GM23338 (cell line): ENCODE data around the gene SEMA7A. TPM values are rescaled to one million over a fixed set of nuclear protein-coding genes. Genes with fewer than 3 reads are reported as not detected.

Experiments
- ATAC-seq: fragments of 200-7000 bp; cut with Tn5 transposase; 3 replicates; pipeline ENCODE4 v1.9.1; 2020
- DNase-seq: peaks from one replicate; pipeline ENCODE4 v3.0.0-alpha.2; 2015; ENCODE audit warnings: low spot score
- H2AFZ ChIP-seq: fragments of 200-600 bp; sonication (generic); 2 replicates; pipeline ENCODE4 v1.8.0; 2016; ENCODE audit warnings: antibody characterized with exemption, mild to moderate bottlenecking, moderate library complexity
- H3F3A ChIP-seq: fragments of 200-600 bp; sonication (generic); replicated peaks from 2 replicates; pipeline ENCODE4 v1.8.0; 2017; ENCODE audit warnings: antibody characterized with exemption, mixed run types, low read depth
- H3K27ac ChIP-seq: fragments of 200-600 bp; sonication (generic); 2 replicates; pipeline ENCODE4 v1.6.1; 2016; ENCODE audit warnings: low read depth
- H3K27me3 ChIP-seq: fragments of 200-600 bp; sonication (generic); 2 replicates; pipeline ENCODE4 v1.8.0; 2016; ENCODE audit warnings: mild to moderate bottlenecking, mixed run types, moderate library complexity; ENCODE audit not compliant: insufficient read depth
- H3K36me3 ChIP-seq: fragments of 200-600 bp; sonication (generic); 2 replicates; pipeline ENCODE4 v1.8.0; 2016; ENCODE audit warnings: mild to moderate bottlenecking; ENCODE audit not compliant: insufficient read depth
- H3K4me1 ChIP-seq: fragments of 200-600 bp; sonication (generic); 2 replicates; pipeline ENCODE4 v1.8.0; 2016; ENCODE audit warnings: mild to moderate bottlenecking, moderate library complexity; ENCODE audit not compliant: insufficient read depth
- H3K4me2 ChIP-seq: fragments of 200-600 bp; sonication (generic); 2 replicates; pipeline ENCODE4 v1.7.1; 2017; ENCODE audit warnings: mixed run types
- H3K4me3 ChIP-seq: fragments of 200-600 bp; sonication (generic); 2 replicates; pipeline ENCODE4 v1.6.1; 2016; ENCODE audit warnings: mixed run types
- H3K79me2 ChIP-seq: fragments of 200-600 bp; sonication (generic); replicated peaks from 2 replicates; pipeline ENCODE4 v1.8.0; 2017; ENCODE audit warnings: mild to moderate bottlenecking; ENCODE audit not compliant: insufficient read depth
- H3K9me2 ChIP-seq: fragments of 200-600 bp; sonication (generic); 2 replicates; pipeline ENCODE4 v1.8.0; 2017; ENCODE audit not compliant: insufficient read depth
- H4K20me1 ChIP-seq: fragments of 200-600 bp; sonication (generic); replicated peaks from 2 replicates; pipeline ENCODE4 v1.8.0; 2017; ENCODE audit warnings: mild to moderate bottlenecking; ENCODE audit not compliant: insufficient read depth
- H3K27ac Mint-ChIP-seq: 2 replicates; pipeline ENCODE4 v1.8.0; 2020; ENCODE audit warnings: inconsistent platforms, mild to moderate bottlenecking, moderate library complexity, mixed read lengths
- H3K27me3 Mint-ChIP-seq: 3 replicates; pipeline ENCODE4 v1.8.0; 2022; ENCODE audit warnings: low read depth, mild to moderate bottlenecking, moderate library complexity, mixed read lengths, inconsistent platforms; ENCODE audit not compliant: insufficient read depth, poor library complexity
- H3K36me3 Mint-ChIP-seq: 3 replicates; pipeline ENCODE4 v1.8.0; 2021; ENCODE audit warnings: low read depth, mild to moderate bottlenecking, inconsistent platforms, moderate library complexity, mixed read lengths
- H3K4me1 Mint-ChIP-seq: 3 replicates; pipeline ENCODE4 v1.8.0; 2020; ENCODE audit warnings: mild to moderate bottlenecking, inconsistent platforms, mixed read lengths
- H3K4me3 Mint-ChIP-seq: 3 replicates; pipeline ENCODE4 v1.8.0; 2021; ENCODE audit warnings: moderate library complexity, mild to moderate bottlenecking, inconsistent platforms, mixed read lengths
- H3K9me3 Mint-ChIP-seq: 3 replicates; pipeline ENCODE4 v1.8.0; 2020; ENCODE audit warnings: moderate library complexity, mild to moderate bottlenecking, inconsistent platforms, mixed read lengths
- CREB1 ChIP-seq: fragments of 250-450 bp; sonication (Bioruptor Pico); IDR thresholded peaks from 2 replicates; pipeline ENCODE4 v1.5.0; 2020; ENCODE audit warnings: low read depth, mild to moderate bottlenecking, moderate library complexity
- ETS1 ChIP-seq: IDR thresholded peaks from 2 replicates; pipeline ENCODE4 v1.6.1; 2016; ENCODE audit warnings: antibody characterized with exemption
- EZH2 ChIP-seq: fragments of 200-600 bp; sonication (generic); IDR thresholded peaks from one replicate; pipeline ENCODE4 v1.8.0; 2017; ENCODE audit warnings: antibody characterized with exemption, mild to moderate bottlenecking, low read depth; ENCODE audit not compliant: unreplicated experiment
- EZH2phosphoT487 ChIP-seq: fragments of 200-600 bp; sonication (generic); IDR thresholded peaks from one replicate; pipeline ENCODE4 v1.8.1; 2018; ENCODE audit warnings: antibody characterized with exemption; ENCODE audit not compliant: unreplicated experiment
- NANOG ChIP-seq: IDR thresholded peaks from 2 replicates; pipeline ENCODE4 v1.6.1; 2016; ENCODE audit warnings: antibody characterized with exemption, borderline replicate concordance
- POLR2AphosphoS5 ChIP-seq: IDR thresholded peaks from 2 replicates; pipeline ENCODE4 v1.6.1; 2016; ENCODE audit warnings: antibody characterized with exemption, low read depth
- REST ChIP-seq: IDR thresholded peaks from one replicate; pipeline ENCODE4 v1.6.1; 2018; ENCODE audit warnings: antibody characterized with exemption; ENCODE audit not compliant: unreplicated experiment
- STAT1 ChIP-seq: IDR thresholded peaks from one replicate; pipeline ENCODE4 v1.6.1; 2016; ENCODE audit warnings: antibody characterized with exemption; ENCODE audit not compliant: unreplicated experiment
- ZNF114 ChIP-seq: fragments of 250-450 bp; sonication (Bioruptor Pico); IDR thresholded peaks from 2 replicates; pipeline ENCODE4 v1.5.0; 2020; ENCODE audit warnings: mild to moderate bottlenecking, moderate library complexity
- ZNF331 ChIP-seq: fragments of 250-450 bp; sonication (Bioruptor Pico); IDR thresholded peaks from 2 replicates; pipeline ENCODE4 v1.5.0; 2020; ENCODE audit warnings: low read depth, mild to moderate bottlenecking, moderate library complexity
- polyA plus RNA-seq: library from polyadenylated mRNA; unstranded; fragments of >200 nt; fragmentation: Nextera tagmentation; extraction: Ambion mirVana; gene quantifications from 2 replicates; pipeline ENCODE4 v1.2.1, GENCODE V29; 2016
- total RNA-seq: library from RNA; depleted of rRNA; stranded (reverse); fragments of >200 nt; shearing (Covaris generic); gene quantifications from 2 replicates; pipeline ENCODE4 v1.2.3, GENCODE V29; 2014

The SEMA7A gene
- total and polyA plus RNA-seq, 2 experiments from 2014 or later: 2.0 to 14.1 TPM

GRCh38 chr15:74367296-74367854 is 66.4 kb downstream of the SEMA7A start, which contains the start of gene CYP11A1 (continued):
- no peak for TF ChIP-seq REST
- TF ChIP-seq EZH2: no peak

- no peaks in the 10 kb centered on the region for H3K79me2 ChIP-seq
- H3K4me3 ChIP-seq: peak overlapping the region; percentile 77
- peaks cover 28% of the 10 kb centered on the region for H3K4me1 ChIP-seq
- peaks cover 19% of the 10 kb centered on the region for H3K4me1 Mint-ChIP-seq
- H3K27me3 Mint-ChIP-seq: peaks cover 22% of the 10 kb centered on the region
- 0 out of 2 replicates have a peak, but pooled peaks cover 5% of the 10 kb centered on the region for H3F3A ChIP-seq
- H3K4me2 ChIP-seq: peak overlapping the region; percentile 91
- no peaks in the 10 kb centered on the region for H3K9me3 Mint-ChIP-seq
- H3K36me3 ChIP-seq: no peaks in the 10 kb centered on the region
- H3K9me2 ChIP-seq: no peaks in the 10 kb centered on the region
- no peak overlapping the region for H3K27ac ChIP-seq
- DNase-seq: peak; percentile 72
- ATAC-seq: peak; percentile 82
- H3K36me3 Mint-ChIP-seq: no peaks in the 10 kb centered on the region
- peak overlapping the region; percentile 81 for H3K4me3 Mint-ChIP-seq
- 0 out of 2 replicates have a peak overlapping the region, but pooled peaks have one; percentile 28 for H3K27ac Mint-ChIP-seq
- no peaks in the 10 kb centered on the region for H4K20me1 ChIP-seq
- TF ChIP-seq CREB1: peak; percentile 84
- no peak for TF ChIP-seq STAT1
- peak; percentile 49; the same call in 1 of the 2 replicates for TF ChIP-seq POLR2AphosphoS5
- H3K27me3 ChIP-seq: peaks cover 40% of the 10 kb centered on the region
- H2AFZ ChIP-seq: peak overlapping the region; percentile 98
These were observed 67.9 kb downstream of the SEMA7A start for GRCh38 chr15:74365598-74366445.

GRCh38 chr15:74364936-74365597 is 68.7 kb downstream of the SEMA7A start:
- 0 out of 2 replicates have a peak overlapping the region, but pooled peaks have one; percentile 28 for H3K27ac Mint-ChIP-seq
- no peaks in the 10 kb centered on the region for H3K9me2 ChIP-seq
- H3K27me3 ChIP-seq: peaks cover 40% of the 10 kb centered on the region
- H3K79me2 ChIP-seq: no peaks in the 10 kb centered on the region
- no peak overlapping the region for H3K27ac ChIP-seq
- H3K4me1 Mint-ChIP-seq: peaks cover 19% of the 10 kb centered on the region
- peaks cover 22% of the 10 kb centered on the region for H3K27me3 Mint-ChIP-seq
- H3K36me3 Mint-ChIP-seq: no peaks in the 10 kb centered on the region
- DNase-seq: peak; percentile 54
- H3F3A ChIP-seq: 0 out of 2 replicates have a peak, but pooled peaks cover 5% of the 10 kb centered on the region
- peak overlapping the region; percentile 77 for H3K4me3 ChIP-seq
- H3K36me3 ChIP-seq: no peaks in the 10 kb centered on the region
- ATAC-seq: peak; percentile 56
- H3K4me1 ChIP-seq: peaks cover 28% of the 10 kb centered on the region
- H3K4me3 Mint-ChIP-seq: peak overlapping the region; percentile 81
- H4K20me1 ChIP-seq: no peaks in the 10 kb centered on the region
- H2AFZ ChIP-seq: peak overlapping the region; percentile 98
- no peaks in the 10 kb centered on the region for H3K9me3 Mint-ChIP-seq
- peak overlapping the region; percentile 91 for H3K4me2 ChIP-seq
- TF ChIP-seq EZH2phosphoT487 (no peak), ZNF331 (no peak), ETS1 (no peak), ZNF114 (CRISPR knock-in tag) (no peak), REST (no peak), NANOG (no peak)
